Activated T-cell treated with anti-CD3 and anti-CD28 coated beads, Interleukin-2, amount 50 U/mL, for 4 hours (primary cell): Measurements from ENCODE around the gene BLID. TPM values are rescaled to one million over a fixed set of nuclear protein-coding genes. Genes with fewer than 3 reads are reported as not detected.

Source experiments
- ATAC-seq, 2 donors: fragments of 200-7000 bp; cut with Tn5 transposase; one replicate each; pipeline ENCODE4 v1.10.0; 2021
- DNase-seq: peaks from one replicate; pipeline ENCODE4 v3.0.0-alpha.2; 2020
- H3K27me3 Mint-ChIP-seq: one replicate; pipeline ENCODE4 v1.8.0; 2021; ENCODE audit warnings: low read depth, mixed read lengths
- H3K36me3 Mint-ChIP-seq: one replicate; pipeline ENCODE4 v1.8.0; 2022; ENCODE audit warnings: mixed read lengths; ENCODE audit not compliant: insufficient read depth
- H3K4me1 Mint-ChIP-seq: one replicate; pipeline ENCODE4 v1.8.0; 2021; ENCODE audit warnings: low read depth, mixed read lengths
- H3K4me3 Mint-ChIP-seq: one replicate; pipeline ENCODE4 v1.8.0; 2021; ENCODE audit warnings: mild to moderate bottlenecking, moderate library complexity, mixed read lengths
- H3K9me3 Mint-ChIP-seq: one replicate; pipeline ENCODE4 v1.8.0; 2021; ENCODE audit warnings: mixed read lengths
- total RNA-seq, 3 donors: library from RNA; stranded (reverse); gene quantifications; one replicate each; pipeline ENCODE4 v1.2.1, GENCODE V29; 2021

Gene BLID
- total RNA-seq, 3 donors from 2014 or later, result not detected

GRCh38 chr11:122150216-122151124 is 34.5 kb upstream of the BLID start:
- Mint-ChIP-seq H3K4me3 (no peak overlapping the region), H3K27me3 (peaks cover 6% of the 10 kb centered on the region), H3K36me3 (no peaks in the 10 kb centered on the region), H3K4me1 (no peaks in the 10 kb centered on the region), H3K9me3 (no peaks in the 10 kb centered on the region)
- DNase-seq (no peak), ATAC-seq (no peak)

- Mint-ChIP-seq H3K27me3 (peaks cover 6% of the 10 kb centered on the region), H3K4me3 (no peak overlapping the region), H3K9me3 (no peaks in the 10 kb centered on the region), H3K4me1 (no peaks in the 10 kb centered on the region), H3K36me3 (no peaks in the 10 kb centered on the region)
- DNase-seq, result no peak
- ATAC-seq, result no peak
Observed at GRCh38 chr11:122149202-122149601, 33.2 kb upstream of the BLID start.

GRCh38 chr11:122146475-122146874 is 30.5 kb upstream of the BLID start:
- no peaks in the 10 kb centered on the region for H3K36me3 Mint-ChIP-seq
- H3K9me3 Mint-ChIP-seq, result no peaks in the 10 kb centered on the region
- ATAC-seq (no peak), DNase-seq (no peak)
- H3K27me3 Mint-ChIP-seq, result peaks cover 10% of the 10 kb centered on the region
- H3K4me1 Mint-ChIP-seq, result no peaks in the 10 kb centered on the region
- H3K4me3 Mint-ChIP-seq, result no peak overlapping the region

GRCh38 chr11:122145715-122146274 is 29.8 kb upstream of the BLID start:
- H3K4me3 Mint-ChIP-seq, result no peak overlapping the region
- DNase-seq (no peak), ATAC-seq (no peak)
- no peaks in the 10 kb centered on the region for H3K4me1 Mint-ChIP-seq
- peaks cover 12% of the 10 kb centered on the region for H3K27me3 Mint-ChIP-seq
- H3K9me3 Mint-ChIP-seq, result no peaks in the 10 kb centered on the region
- no peaks in the 10 kb centered on the region for H3K36me3 Mint-ChIP-seq

- Mint-ChIP-seq H3K27me3 (peaks cover 12% of the 10 kb centered on the region), H3K9me3 (no peaks in the 10 kb centered on the region), H3K4me3 (no peak overlapping the region), H3K36me3 (no peaks in the 10 kb centered on the region), H3K4me1 (no peaks in the 10 kb centered on the region)
- DNase-seq (no peak), ATAC-seq (no peak)
Observed at GRCh38 chr11:122144752-122145151, 28.7 kb upstream of the BLID start.

- no peak for ATAC-seq
- no peak for DNase-seq
- Mint-ChIP-seq H3K27me3 (peaks cover 8% of the 10 kb centered on the region), H3K9me3 (no peaks in the 10 kb centered on the region), H3K4me3 (no peak overlapping the region), H3K36me3 (no peaks in the 10 kb centered on the region), H3K4me1 (no peaks in the 10 kb centered on the region)
Observed at GRCh38 chr11:122141725-122142124, 25.7 kb upstream of the BLID start.

GRCh38 chr11:122140500-122140899 is 24.5 kb upstream of the BLID start:
- peaks cover 8% of the 10 kb centered on the region for H3K27me3 Mint-ChIP-seq
- no peaks in the 10 kb centered on the region for H3K9me3 Mint-ChIP-seq
- no peaks in the 10 kb centered on the region for H3K36me3 Mint-ChIP-seq
- no peaks in the 10 kb centered on the region for H3K4me1 Mint-ChIP-seq
- no peak for DNase-seq
- H3K4me3 Mint-ChIP-seq, result no peak overlapping the region
- no peak for ATAC-seq

- ATAC-seq (no peak), DNase-seq (no peak)
- H3K36me3 Mint-ChIP-seq, result no peaks in the 10 kb centered on the region
- no peak overlapping the region for H3K4me3 Mint-ChIP-seq
- no peaks in the 10 kb centered on the region for H3K9me3 Mint-ChIP-seq
- H3K27me3 Mint-ChIP-seq, result peaks cover 8% of the 10 kb centered on the region
- H3K4me1 Mint-ChIP-seq, result no peaks in the 10 kb centered on the region
Observed at GRCh38 chr11:122139595-122139866, 23.5 kb upstream of the BLID start.

- Mint-ChIP-seq H3K4me1 (no peaks in the 10 kb centered on the region), H3K36me3 (no peaks in the 10 kb centered on the region), H3K4me3 (no peak overlapping the region), H3K9me3 (no peaks in the 10 kb centered on the region), H3K27me3 (peaks cover 8% of the 10 kb centered on the region)
- DNase-seq (no peak), ATAC-seq (no peak)
Observed at GRCh38 chr11:122138744-122139594, 23.0 kb upstream of the BLID start.

GRCh38 chr11:122137078-122137793 is 21.2 kb upstream of the BLID start:
- H3K27me3 Mint-ChIP-seq, result peaks cover 8% of the 10 kb centered on the region
- H3K9me3 Mint-ChIP-seq, result no peaks in the 10 kb centered on the region
- no peak for ATAC-seq
- H3K36me3 Mint-ChIP-seq, result no peaks in the 10 kb centered on the region
- DNase-seq, result no peak
- no peak overlapping the region for H3K4me3 Mint-ChIP-seq
- H3K4me1 Mint-ChIP-seq, result no peaks in the 10 kb centered on the region

- Mint-ChIP-seq H3K4me1 (no peaks in the 10 kb centered on the region), H3K36me3 (no peaks in the 10 kb centered on the region), H3K4me3 (no peak overlapping the region), H3K9me3 (no peaks in the 10 kb centered on the region), H3K27me3 (no peaks in the 10 kb centered on the region)
- ATAC-seq (no peak), DNase-seq (no peak)
Observed at GRCh38 chr11:122131126-122131525, 15.1 kb upstream of the BLID start.

GRCh38 chr11:122128146-122128545 is 12.1 kb upstream of the BLID start:
- H3K27me3 Mint-ChIP-seq, result no peaks in the 10 kb centered on the region

GRCh38 chr11:122127020-122127419 is 11.0 kb upstream of the BLID start:
- H3K9me3 Mint-ChIP-seq, result no peaks in the 10 kb centered on the region
- H3K27me3 Mint-ChIP-seq, result no peaks in the 10 kb centered on the region
- no peak overlapping the region for H3K4me3 Mint-ChIP-seq
- no peak for DNase-seq
- no peaks in the 10 kb centered on the region for H3K4me1 Mint-ChIP-seq
- ATAC-seq, result no peak
- H3K36me3 Mint-ChIP-seq, result no peaks in the 10 kb centered on the region

More at GRCh38 chr11:122128146-122128545, 12.1 kb upstream of the BLID start:
- Mint-ChIP-seq H3K4me1 (no peaks in the 10 kb centered on the region), H3K36me3 (no peaks in the 10 kb centered on the region), H3K4me3 (no peak overlapping the region), H3K9me3 (no peaks in the 10 kb centered on the region)
- DNase-seq, result no peak
- no peak for ATAC-seq

- no peak for DNase-seq
- Mint-ChIP-seq H3K9me3 (no peaks in the 10 kb centered on the region), H3K4me1 (no peaks in the 10 kb centered on the region), H3K27me3 (no peaks in the 10 kb centered on the region), H3K36me3 (no peaks in the 10 kb centered on the region), H3K4me3 (no peak overlapping the region)
- ATAC-seq, result no peak
Observed at GRCh38 chr11:122126024-122126688, 10.1 kb upstream of the BLID start.
